GM23338 (cell line): Measurements from ENCODE around the gene TTBK2. TPM values are rescaled to one million over a fixed set of nuclear protein-coding genes. Genes with fewer than 3 reads are reported as not detected.

Source experiments
- ATAC-seq: fragments of 200-7000 bp; cut with Tn5 transposase; 3 replicates; pipeline ENCODE4 v1.9.1; 2020
- DNase-seq: peaks from one replicate; pipeline ENCODE4 v3.0.0-alpha.2; 2015; ENCODE audit warnings: low spot score
- H2AFZ ChIP-seq: fragments of 200-600 bp; sonication (generic); 2 replicates; pipeline ENCODE4 v1.8.0; 2016; ENCODE audit warnings: antibody characterized with exemption, mild to moderate bottlenecking, moderate library complexity
- H3F3A ChIP-seq: fragments of 200-600 bp; sonication (generic); replicated peaks from 2 replicates; pipeline ENCODE4 v1.8.0; 2017; ENCODE audit warnings: antibody characterized with exemption, mixed run types, low read depth
- H3K27ac ChIP-seq: fragments of 200-600 bp; sonication (generic); 2 replicates; pipeline ENCODE4 v1.6.1; 2016; ENCODE audit warnings: low read depth
- H3K27me3 ChIP-seq: fragments of 200-600 bp; sonication (generic); 2 replicates; pipeline ENCODE4 v1.8.0; 2016; ENCODE audit warnings: mild to moderate bottlenecking, mixed run types, moderate library complexity; ENCODE audit not compliant: insufficient read depth
- H3K36me3 ChIP-seq: fragments of 200-600 bp; sonication (generic); 2 replicates; pipeline ENCODE4 v1.8.0; 2016; ENCODE audit warnings: mild to moderate bottlenecking; ENCODE audit not compliant: insufficient read depth
- H3K4me1 ChIP-seq: fragments of 200-600 bp; sonication (generic); 2 replicates; pipeline ENCODE4 v1.8.0; 2016; ENCODE audit warnings: mild to moderate bottlenecking, moderate library complexity; ENCODE audit not compliant: insufficient read depth
- H3K4me2 ChIP-seq: fragments of 200-600 bp; sonication (generic); 2 replicates; pipeline ENCODE4 v1.7.1; 2017; ENCODE audit warnings: mixed run types
- H3K4me3 ChIP-seq: fragments of 200-600 bp; sonication (generic); 2 replicates; pipeline ENCODE4 v1.6.1; 2016; ENCODE audit warnings: mixed run types
- H3K79me2 ChIP-seq: fragments of 200-600 bp; sonication (generic); replicated peaks from 2 replicates; pipeline ENCODE4 v1.8.0; 2017; ENCODE audit warnings: mild to moderate bottlenecking; ENCODE audit not compliant: insufficient read depth
- H3K9me2 ChIP-seq: fragments of 200-600 bp; sonication (generic); 2 replicates; pipeline ENCODE4 v1.8.0; 2017; ENCODE audit not compliant: insufficient read depth
- H4K20me1 ChIP-seq: fragments of 200-600 bp; sonication (generic); replicated peaks from 2 replicates; pipeline ENCODE4 v1.8.0; 2017; ENCODE audit warnings: mild to moderate bottlenecking; ENCODE audit not compliant: insufficient read depth
- H3K27ac Mint-ChIP-seq: 2 replicates; pipeline ENCODE4 v1.8.0; 2020; ENCODE audit warnings: inconsistent platforms, mild to moderate bottlenecking, moderate library complexity, mixed read lengths
- H3K27me3 Mint-ChIP-seq: 3 replicates; pipeline ENCODE4 v1.8.0; 2022; ENCODE audit warnings: low read depth, mild to moderate bottlenecking, moderate library complexity, mixed read lengths, inconsistent platforms; ENCODE audit not compliant: insufficient read depth, poor library complexity
- H3K36me3 Mint-ChIP-seq: 3 replicates; pipeline ENCODE4 v1.8.0; 2021; ENCODE audit warnings: low read depth, mild to moderate bottlenecking, inconsistent platforms, moderate library complexity, mixed read lengths
- H3K4me1 Mint-ChIP-seq: 3 replicates; pipeline ENCODE4 v1.8.0; 2020; ENCODE audit warnings: mild to moderate bottlenecking, inconsistent platforms, mixed read lengths
- H3K4me3 Mint-ChIP-seq: 3 replicates; pipeline ENCODE4 v1.8.0; 2021; ENCODE audit warnings: moderate library complexity, mild to moderate bottlenecking, inconsistent platforms, mixed read lengths
- H3K9me3 Mint-ChIP-seq: 3 replicates; pipeline ENCODE4 v1.8.0; 2020; ENCODE audit warnings: moderate library complexity, mild to moderate bottlenecking, inconsistent platforms, mixed read lengths
- ETS1 ChIP-seq: IDR thresholded peaks from 2 replicates; pipeline ENCODE4 v1.6.1; 2016; ENCODE audit warnings: antibody characterized with exemption
- EZH2 ChIP-seq: fragments of 200-600 bp; sonication (generic); IDR thresholded peaks from one replicate; pipeline ENCODE4 v1.8.0; 2017; ENCODE audit warnings: antibody characterized with exemption, mild to moderate bottlenecking, low read depth; ENCODE audit not compliant: unreplicated experiment
- EZH2phosphoT487 ChIP-seq: fragments of 200-600 bp; sonication (generic); IDR thresholded peaks from one replicate; pipeline ENCODE4 v1.8.1; 2018; ENCODE audit warnings: antibody characterized with exemption; ENCODE audit not compliant: unreplicated experiment
- JUNB ChIP-seq: IDR thresholded peaks from one replicate; pipeline ENCODE4 v1.6.1; 2016; ENCODE audit warnings: antibody characterized with exemption; ENCODE audit not compliant: unreplicated experiment
- NANOG ChIP-seq: IDR thresholded peaks from 2 replicates; pipeline ENCODE4 v1.6.1; 2016; ENCODE audit warnings: antibody characterized with exemption, borderline replicate concordance
- POLR2AphosphoS5 ChIP-seq: IDR thresholded peaks from 2 replicates; pipeline ENCODE4 v1.6.1; 2016; ENCODE audit warnings: antibody characterized with exemption, low read depth
- STAT1 ChIP-seq: IDR thresholded peaks from one replicate; pipeline ENCODE4 v1.6.1; 2016; ENCODE audit warnings: antibody characterized with exemption; ENCODE audit not compliant: unreplicated experiment
- ZNF114 ChIP-seq: fragments of 250-450 bp; sonication (Bioruptor Pico); IDR thresholded peaks from 2 replicates; pipeline ENCODE4 v1.5.0; 2020; ENCODE audit warnings: mild to moderate bottlenecking, moderate library complexity
- polyA plus RNA-seq: library from polyadenylated mRNA; unstranded; fragments of >200 nt; fragmentation: Nextera tagmentation; extraction: Ambion mirVana; gene quantifications from 2 replicates; pipeline ENCODE4 v1.2.1, GENCODE V29; 2016
- total RNA-seq: library from RNA; depleted of rRNA; stranded (reverse); fragments of >200 nt; shearing (Covaris generic); gene quantifications from 2 replicates; pipeline ENCODE4 v1.2.3, GENCODE V29; 2014
- TF ChIP-seq, protein P1 (sequence below): IDR thresholded peaks from one replicate; pipeline ENCODE4 v1.6.1; 2018; ENCODE audit warnings: antibody characterized with exemption; ENCODE audit not compliant: unreplicated experiment
- TF ChIP-seq, protein P2 (sequence below): fragments of 250-450 bp; sonication (Bioruptor Pico); IDR thresholded peaks from 2 replicates; pipeline ENCODE4 v1.5.0; 2020; ENCODE audit warnings: mild to moderate bottlenecking, moderate library complexity

The TTBK2 gene
- total and polyA plus RNA-seq, 2 experiments from 2014 or later: 5.8 to 15.9 TPM

DNA sequence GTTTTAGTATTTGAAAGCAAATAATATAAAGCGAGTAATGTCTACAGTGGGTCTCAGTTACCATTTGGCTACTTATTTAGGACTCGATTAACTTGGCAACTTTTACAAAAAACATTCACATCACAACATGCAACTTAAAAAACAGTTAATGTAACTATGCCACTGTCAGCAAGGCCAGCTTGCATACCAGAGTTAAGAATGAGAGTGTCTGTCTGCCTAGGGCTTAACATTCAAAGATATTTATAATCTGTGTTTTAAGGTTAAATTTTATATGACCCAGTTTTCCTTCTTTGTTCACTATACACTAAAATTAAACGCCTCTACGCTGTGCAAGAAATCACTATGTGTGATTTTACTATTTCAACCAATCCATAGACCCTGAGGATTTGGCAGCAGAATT is 178.4 kb downstream of the TTBK2 start (continued):
- TF ChIP-seq, protein P1, sequence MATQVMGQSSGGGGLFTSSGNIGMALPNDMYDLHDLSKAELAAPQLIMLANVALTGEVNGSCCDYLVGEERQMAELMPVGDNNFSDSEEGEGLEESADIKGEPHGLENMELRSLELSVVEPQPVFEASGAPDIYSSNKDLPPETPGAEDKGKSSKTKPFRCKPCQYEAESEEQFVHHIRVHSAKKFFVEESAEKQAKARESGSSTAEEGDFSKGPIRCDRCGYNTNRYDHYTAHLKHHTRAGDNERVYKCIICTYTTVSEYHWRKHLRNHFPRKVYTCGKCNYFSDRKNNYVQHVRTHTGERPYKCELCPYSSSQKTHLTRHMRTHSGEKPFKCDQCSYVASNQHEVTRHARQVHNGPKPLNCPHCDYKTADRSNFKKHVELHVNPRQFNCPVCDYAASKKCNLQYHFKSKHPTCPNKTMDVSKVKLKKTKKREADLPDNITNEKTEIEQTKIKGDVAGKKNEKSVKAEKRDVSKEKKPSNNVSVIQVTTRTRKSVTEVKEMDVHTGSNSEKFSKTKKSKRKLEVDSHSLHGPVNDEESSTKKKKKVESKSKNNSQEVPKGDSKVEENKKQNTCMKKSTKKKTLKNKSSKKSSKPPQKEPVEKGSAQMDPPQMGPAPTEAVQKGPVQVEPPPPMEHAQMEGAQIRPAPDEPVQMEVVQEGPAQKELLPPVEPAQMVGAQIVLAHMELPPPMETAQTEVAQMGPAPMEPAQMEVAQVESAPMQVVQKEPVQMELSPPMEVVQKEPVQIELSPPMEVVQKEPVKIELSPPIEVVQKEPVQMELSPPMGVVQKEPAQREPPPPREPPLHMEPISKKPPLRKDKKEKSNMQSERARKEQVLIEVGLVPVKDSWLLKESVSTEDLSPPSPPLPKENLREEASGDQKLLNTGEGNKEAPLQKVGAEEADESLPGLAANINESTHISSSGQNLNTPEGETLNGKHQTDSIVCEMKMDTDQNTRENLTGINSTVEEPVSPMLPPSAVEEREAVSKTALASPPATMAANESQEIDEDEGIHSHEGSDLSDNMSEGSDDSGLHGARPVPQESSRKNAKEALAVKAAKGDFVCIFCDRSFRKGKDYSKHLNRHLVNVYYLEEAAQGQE: no peak
- TF ChIP-seq EZH2phosphoT487: no peak
- TF ChIP-seq POLR2AphosphoS5: no peak
- TF ChIP-seq EZH2: no peak
- no peak for TF ChIP-seq ETS1
- TF ChIP-seq JUNB: no peak
- TF ChIP-seq NANOG: no peak

DNA sequence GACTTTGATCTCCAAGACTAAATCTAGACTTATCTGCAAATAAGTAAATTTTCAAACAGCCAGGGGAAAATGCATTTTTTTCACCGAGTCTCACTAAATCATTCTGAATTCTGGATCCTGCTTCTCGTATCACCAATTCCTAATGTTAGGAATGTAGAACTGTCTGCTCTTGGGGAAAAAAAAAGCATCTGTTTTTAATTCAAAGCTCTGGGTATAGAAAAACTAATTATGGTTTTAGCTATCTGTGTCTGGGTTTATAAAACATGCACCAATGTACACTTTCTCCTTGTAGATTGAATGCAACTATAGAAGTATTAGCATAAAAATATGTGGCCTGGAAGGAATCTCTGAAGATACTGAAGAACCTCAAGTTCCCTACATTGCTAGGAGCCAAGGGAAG is 178.9 kb downstream of the TTBK2 start:
- H3K4me3 Mint-ChIP-seq: no peak overlapping the region
- ATAC-seq: no peak
- 0 out of 3 replicates have a peak, but pooled peaks cover 3% of the 10 kb centered on the region for H3K36me3 Mint-ChIP-seq
- Histone ChIP-seq H3K4me3 (no peak overlapping the region), H3F3A (no peaks in the 10 kb centered on the region), H3K36me3 (no peaks in the 10 kb centered on the region), H3K4me1 (no peaks in the 10 kb centered on the region), H2AFZ (no peak overlapping the region), H3K27me3 (no peaks in the 10 kb centered on the region), H3K79me2 (no peaks in the 10 kb centered on the region), H3K9me2 (no peaks in the 10 kb centered on the region), H3K4me2 (no peak overlapping the region), H4K20me1 (no peaks in the 10 kb centered on the region), H3K27ac (no peak overlapping the region)
- peaks cover 3% of the 10 kb centered on the region for H3K27me3 Mint-ChIP-seq
- TF ChIP-seq ETS1: no peak
- TF ChIP-seq, protein P2, sequence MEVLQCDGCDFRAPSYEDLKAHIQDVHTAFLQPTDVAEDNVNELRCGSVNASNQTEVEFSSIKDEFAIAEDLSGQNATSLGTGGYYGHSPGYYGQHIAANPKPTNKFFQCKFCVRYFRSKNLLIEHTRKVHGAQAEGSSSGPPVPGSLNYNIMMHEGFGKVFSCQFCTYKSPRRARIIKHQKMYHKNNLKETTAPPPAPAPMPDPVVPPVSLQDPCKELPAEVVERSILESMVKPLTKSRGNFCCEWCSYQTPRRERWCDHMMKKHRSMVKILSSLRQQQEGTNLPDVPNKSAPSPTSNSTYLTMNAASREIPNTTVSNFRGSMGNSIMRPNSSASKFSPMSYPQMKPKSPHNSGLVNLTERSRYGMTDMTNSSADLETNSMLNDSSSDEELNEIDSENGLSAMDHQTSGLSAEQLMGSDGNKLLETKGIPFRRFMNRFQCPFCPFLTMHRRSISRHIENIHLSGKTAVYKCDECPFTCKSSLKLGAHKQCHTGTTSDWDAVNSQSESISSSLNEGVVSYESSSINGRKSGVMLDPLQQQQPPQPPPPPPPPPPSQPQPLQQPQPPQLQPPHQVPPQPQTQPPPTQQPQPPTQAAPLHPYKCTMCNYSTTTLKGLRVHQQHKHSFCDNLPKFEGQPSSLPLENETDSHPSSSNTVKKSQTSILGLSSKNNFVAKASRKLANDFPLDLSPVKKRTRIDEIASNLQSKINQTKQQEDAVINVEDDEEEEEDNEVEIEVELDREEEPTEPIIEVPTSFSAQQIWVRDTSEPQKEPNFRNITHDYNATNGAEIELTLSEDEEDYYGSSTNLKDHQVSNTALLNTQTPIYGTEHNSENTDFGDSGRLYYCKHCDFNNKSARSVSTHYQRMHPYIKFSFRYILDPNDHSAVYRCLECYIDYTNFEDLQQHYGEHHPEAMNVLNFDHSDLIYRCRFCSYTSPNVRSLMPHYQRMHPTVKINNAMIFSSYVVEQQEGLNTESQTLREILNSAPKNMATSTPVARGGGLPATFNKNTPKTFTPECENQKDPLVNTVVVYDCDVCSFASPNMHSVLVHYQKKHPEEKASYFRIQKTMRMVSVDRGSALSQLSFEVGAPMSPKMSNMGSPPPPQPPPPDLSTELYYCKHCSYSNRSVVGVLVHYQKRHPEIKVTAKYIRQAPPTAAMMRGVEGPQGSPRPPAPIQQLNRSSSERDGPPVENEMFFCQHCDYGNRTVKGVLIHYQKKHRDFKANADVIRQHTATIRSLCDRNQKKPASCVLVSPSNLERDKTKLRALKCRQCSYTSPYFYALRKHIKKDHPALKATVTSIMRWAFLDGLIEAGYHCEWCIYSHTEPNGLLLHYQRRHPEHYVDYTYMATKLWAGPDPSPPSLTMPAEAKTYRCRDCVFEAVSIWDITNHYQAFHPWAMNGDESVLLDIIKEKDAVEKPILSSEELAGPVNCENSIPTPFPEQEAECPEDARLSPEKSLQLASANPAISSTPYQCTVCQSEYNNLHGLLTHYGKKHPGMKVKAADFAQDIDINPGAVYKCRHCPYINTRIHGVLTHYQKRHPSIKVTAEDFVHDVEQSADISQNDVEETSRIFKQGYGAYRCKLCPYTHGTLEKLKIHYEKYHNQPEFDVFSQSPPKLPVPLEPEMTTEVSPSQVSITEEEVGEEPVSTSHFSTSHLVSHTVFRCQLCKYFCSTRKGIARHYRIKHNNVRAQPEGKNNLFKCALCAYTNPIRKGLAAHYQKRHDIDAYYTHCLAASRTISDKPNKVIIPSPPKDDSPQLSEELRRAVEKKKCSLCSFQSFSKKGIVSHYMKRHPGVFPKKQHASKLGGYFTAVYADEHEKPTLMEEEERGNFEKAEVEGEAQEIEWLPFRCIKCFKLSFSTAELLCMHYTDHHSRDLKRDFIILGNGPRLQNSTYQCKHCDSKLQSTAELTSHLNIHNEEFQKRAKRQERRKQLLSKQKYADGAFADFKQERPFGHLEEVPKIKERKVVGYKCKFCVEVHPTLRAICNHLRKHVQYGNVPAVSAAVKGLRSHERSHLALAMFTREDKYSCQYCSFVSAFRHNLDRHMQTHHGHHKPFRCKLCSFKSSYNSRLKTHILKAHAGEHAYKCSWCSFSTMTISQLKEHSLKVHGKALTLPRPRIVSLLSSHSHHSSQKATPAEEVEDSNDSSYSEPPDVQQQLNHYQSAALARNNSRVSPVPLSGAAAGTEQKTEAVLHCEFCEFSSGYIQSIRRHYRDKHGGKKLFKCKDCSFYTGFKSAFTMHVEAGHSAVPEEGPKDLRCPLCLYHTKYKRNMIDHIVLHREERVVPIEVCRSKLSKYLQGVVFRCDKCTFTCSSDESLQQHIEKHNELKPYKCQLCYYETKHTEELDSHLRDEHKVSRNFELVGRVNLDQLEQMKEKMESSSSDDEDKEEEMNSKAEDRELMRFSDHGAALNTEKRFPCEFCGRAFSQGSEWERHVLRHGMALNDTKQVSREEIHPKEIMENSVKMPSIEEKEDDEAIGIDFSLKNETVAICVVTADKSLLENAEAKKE: no peak
- no peak for TF ChIP-seq STAT1
- TF ChIP-seq ZNF114 (CRISPR knock-in tag): no peak
- H3K4me1 Mint-ChIP-seq: peaks cover 7% of the 10 kb centered on the region; the same call in 1 of the 3 replicates
- no peak for DNase-seq
- H3K27ac Mint-ChIP-seq: no peak overlapping the region
- H3K9me3 Mint-ChIP-seq: no peaks in the 10 kb centered on the region
